ENCODE results near the gene SERPINB6. TPM values are rescaled to one million over a fixed set of nuclear protein-coding genes. Genes with fewer than 3 reads are reported as not detected.

SERPINB6 gene
- total RNA-seq, 1 experiment from 2014 or later, result 39.0 TPM

DNA sequence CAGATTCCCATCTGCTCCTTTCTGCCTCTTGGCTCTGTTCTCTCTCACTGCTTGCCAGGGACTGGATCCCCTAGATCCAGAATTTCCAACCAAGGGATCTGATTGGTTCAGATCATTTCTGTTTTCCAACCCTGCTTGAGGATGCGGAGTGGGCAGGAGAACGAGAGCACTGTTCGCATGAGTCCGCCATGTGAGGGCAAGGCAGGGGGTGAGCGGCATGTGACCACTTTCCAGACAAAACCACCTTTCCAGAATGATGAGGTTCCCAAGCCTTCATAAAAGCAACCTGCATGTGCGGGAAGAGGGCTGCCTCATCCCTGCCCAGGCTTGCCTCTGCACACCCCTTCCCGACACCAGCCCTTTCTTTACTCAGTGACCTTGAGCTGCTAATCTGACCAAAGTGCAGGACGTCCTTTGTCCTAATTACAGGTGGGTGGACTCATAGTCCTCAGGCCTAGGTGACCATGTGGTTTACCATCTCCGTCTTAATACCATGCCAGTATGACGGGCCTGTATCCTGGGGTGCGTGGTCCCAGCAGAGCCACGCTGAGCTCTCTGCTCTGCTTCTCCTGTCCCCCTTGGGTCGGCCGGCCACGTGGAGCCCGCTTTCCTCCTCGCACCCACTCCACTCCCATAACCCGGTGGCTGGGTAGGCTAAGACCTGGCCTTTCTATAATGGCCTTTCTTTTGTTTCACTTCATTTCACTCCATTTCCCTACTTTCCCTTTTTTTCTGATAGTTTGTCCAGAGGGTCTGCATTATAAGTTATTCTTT lies 42.7 kb upstream of the SERPINB6 start:
- Mint-ChIP-seq H3K27ac (peak overlapping the region in 1 of 3 experiments; percentile 70; a peak in 3 of 7 replicates), H3K4me1 (peaks cover 19% of the 10 kb centered on the region in 2 experiments), H3K9me3 (peaks cover 34 to 37% of the 10 kb centered on the region in 2 experiments), H3K27me3 (ENCODE audit: low read depth) (no peaks in the 10 kb centered on the region), H3K36me3 (ENCODE audit: insufficient read depth in 1 of 3, low read depth in 3 of 3) (peaks cover 74 to 92% (median 89%) of the 10 kb centered on the region in 3 experiments), H3K4me3 (no peak overlapping the region; a peak in 1 of 5 replicates)
- no peaks in the 10 kb centered on the region for H3K23me2 ChIP-seq (ENCODE audit: insufficient read length, low read depth, low read length, poor library complexity, severe bottlenecking)
- H3K4ac ChIP-seq (ENCODE audit: low read depth, low read length), result no peak overlapping the region
- H3K4me1 ChIP-seq (ENCODE audit: insufficient read depth, low read length), result no peaks in the 10 kb centered on the region; the same call in 1 of the 2 replicates
- H3K27me3 ChIP-seq (ENCODE audit: insufficient read depth, low read length), result no peaks in the 10 kb centered on the region
- no peak overlapping the region for H3K18ac ChIP-seq (ENCODE audit: insufficient read length, low read depth, low read length)
- WGBS (ENCODE audit: extremely low coverage, insufficient read length, low lambda C conversion rate), result no CpG with 5 or more reads among the region's 18 CpGs
- DNase-seq, result no peak
- no peak overlapping the region for H4K91ac ChIP-seq (ENCODE audit: insufficient read length, low read depth, low read length)
- H3K56ac ChIP-seq (ENCODE audit: insufficient read length, low read depth, low read length), result no peak overlapping the region
- H3K9ac ChIP-seq (ENCODE audit: extremely low read depth, insufficient read length, low read length), result no peak overlapping the region
- H2BK120ac ChIP-seq (ENCODE audit: low read depth, low read length, poor library complexity, severe bottlenecking), result no peak overlapping the region
- no peaks in the 10 kb centered on the region for H3K79me1 ChIP-seq (ENCODE audit: insufficient read depth, low read depth, low read length, poor library complexity, severe bottlenecking)
- H2BK12ac ChIP-seq (ENCODE audit: insufficient read length, low read depth, low read length), result no peak overlapping the region
- no peak overlapping the region for H4K5ac ChIP-seq (ENCODE audit: insufficient read length, low read depth, low read length)
- no peak overlapping the region for H2BK20ac ChIP-seq (ENCODE audit: low read depth, low read length, poor library complexity, severe bottlenecking)
- no peak overlapping the region for H2AK5ac ChIP-seq (ENCODE audit: insufficient read length, low read length)
- no peak overlapping the region for H3K4me2 ChIP-seq (ENCODE audit: insufficient read depth, insufficient read length, low read length)
- no peak overlapping the region for H2AFZ ChIP-seq (ENCODE audit: low read length)
- H4K8ac ChIP-seq (replicated peaks; ENCODE audit: insufficient read length, low read depth, low read length), result no peak overlapping the region
- no peak overlapping the region for H2BK5ac ChIP-seq (ENCODE audit: insufficient read length, low read length)
- H3T11ph ChIP-seq (ENCODE audit: low read length), result no peak overlapping the region
- H3K79me2 ChIP-seq (ENCODE audit: insufficient read depth, low read length), result no peaks in the 10 kb centered on the region
- H3K23ac ChIP-seq (ENCODE audit: insufficient read length, low read depth, low read length), result no peak overlapping the region
- H3K27ac ChIP-seq (ENCODE audit: insufficient read length, low read depth, low read length), result no peak overlapping the region
- H3K9me3 ChIP-seq (ENCODE audit: control insufficient read depth, low read depth, low read length), result peaks cover 27% of the 10 kb centered on the region
- H2BK15ac ChIP-seq (ENCODE audit: low read depth, low read length), result no peak overlapping the region
- H4K20me1 ChIP-seq (ENCODE audit: control insufficient read depth, insufficient read depth, insufficient read length), result no peaks in the 10 kb centered on the region
- TF ChIP-seq, protein P1, sequence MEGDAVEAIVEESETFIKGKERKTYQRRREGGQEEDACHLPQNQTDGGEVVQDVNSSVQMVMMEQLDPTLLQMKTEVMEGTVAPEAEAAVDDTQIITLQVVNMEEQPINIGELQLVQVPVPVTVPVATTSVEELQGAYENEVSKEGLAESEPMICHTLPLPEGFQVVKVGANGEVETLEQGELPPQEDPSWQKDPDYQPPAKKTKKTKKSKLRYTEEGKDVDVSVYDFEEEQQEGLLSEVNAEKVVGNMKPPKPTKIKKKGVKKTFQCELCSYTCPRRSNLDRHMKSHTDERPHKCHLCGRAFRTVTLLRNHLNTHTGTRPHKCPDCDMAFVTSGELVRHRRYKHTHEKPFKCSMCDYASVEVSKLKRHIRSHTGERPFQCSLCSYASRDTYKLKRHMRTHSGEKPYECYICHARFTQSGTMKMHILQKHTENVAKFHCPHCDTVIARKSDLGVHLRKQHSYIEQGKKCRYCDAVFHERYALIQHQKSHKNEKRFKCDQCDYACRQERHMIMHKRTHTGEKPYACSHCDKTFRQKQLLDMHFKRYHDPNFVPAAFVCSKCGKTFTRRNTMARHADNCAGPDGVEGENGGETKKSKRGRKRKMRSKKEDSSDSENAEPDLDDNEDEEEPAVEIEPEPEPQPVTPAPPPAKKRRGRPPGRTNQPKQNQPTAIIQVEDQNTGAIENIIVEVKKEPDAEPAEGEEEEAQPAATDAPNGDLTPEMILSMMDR (conservative IDR thresholded peaks at IDR 0.05), result no peak
- H3K14ac ChIP-seq (ENCODE audit: insufficient read depth, low read length), result no peak overlapping the region

Measured in H9 (cell line).